HG02840 (cell line): ENCODE measurements around the gene POLR1H.
A peak's percentile ranks its signal among the peaks of the same experiment; 100 is the strongest.
"Not testable (repeated sequence)": the region's sequence is repeated elsewhere in the genome, so short reads cannot be mapped to it uniquely, and the experiment has no call there.

Experiments
- ATAC-seq: cut with Tn5 transposase; IDR thresholded peaks from one replicate; pipeline ENCODE4 v1.9.1; 2021; ENCODE audit warnings: mild to moderate bottlenecking, moderate library complexity, moderate number of reproducible peaks; ENCODE audit not compliant: unreplicated experiment, low FRiP score

Gene POLR1H

GRCh38 chr6:30061092-30061857 is at the start of gene POLR1H:
POLR1H (plus strand) TSS chr6:30061265; CDS start chr6:30061525, 260 bp downstream.
- ATAC-seq: peak; percentile 82

- no peak for ATAC-seq
Observed at GRCh38 chr6:30013291-30013922, 47.7 kb upstream of the POLR1H start.

DNA sequence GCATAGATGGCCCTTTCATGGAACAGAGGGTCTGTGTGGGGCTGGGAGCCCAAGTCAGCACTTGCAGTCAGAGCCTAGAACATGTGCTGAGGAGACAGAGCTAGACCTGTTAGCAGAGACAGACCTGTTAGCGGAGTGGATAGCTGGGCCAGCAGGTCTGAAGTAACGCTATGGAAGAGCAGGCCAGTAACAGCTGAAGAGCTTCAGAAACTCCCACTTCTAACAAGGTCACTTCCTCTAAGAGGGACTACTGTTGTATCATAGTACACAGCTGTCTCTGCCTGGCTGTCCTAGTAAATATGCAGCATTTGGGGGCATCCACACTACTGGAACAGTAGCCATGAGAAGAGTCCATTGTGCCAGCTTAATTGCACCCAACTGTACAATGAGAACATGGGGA is 41.2 kb upstream of the POLR1H start:
- no peak for ATAC-seq

- no peak for ATAC-seq
Observed at GRCh38 chr6:30020626-30021025, 40.4 kb upstream of the POLR1H start.

DNA sequence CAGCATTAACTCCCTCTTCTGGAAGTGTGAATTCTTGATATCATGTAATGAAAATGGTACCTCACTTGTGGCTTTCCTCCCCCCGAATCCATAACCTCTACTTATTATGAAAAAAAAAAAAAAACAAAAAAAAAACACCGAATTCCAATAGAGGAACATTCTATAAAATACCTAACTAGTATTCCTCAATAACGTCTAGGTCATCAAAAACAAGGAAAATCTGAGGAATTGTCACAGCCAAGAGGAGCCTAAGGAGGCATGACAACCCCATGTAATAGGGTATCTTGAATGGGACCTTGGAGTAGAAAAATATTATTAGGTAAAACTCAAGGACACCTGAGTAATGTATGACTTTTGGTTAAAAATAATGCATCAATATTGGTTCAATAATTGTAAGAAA is 38.9 kb upstream of the POLR1H start:
- ATAC-seq: no peak

DNA sequence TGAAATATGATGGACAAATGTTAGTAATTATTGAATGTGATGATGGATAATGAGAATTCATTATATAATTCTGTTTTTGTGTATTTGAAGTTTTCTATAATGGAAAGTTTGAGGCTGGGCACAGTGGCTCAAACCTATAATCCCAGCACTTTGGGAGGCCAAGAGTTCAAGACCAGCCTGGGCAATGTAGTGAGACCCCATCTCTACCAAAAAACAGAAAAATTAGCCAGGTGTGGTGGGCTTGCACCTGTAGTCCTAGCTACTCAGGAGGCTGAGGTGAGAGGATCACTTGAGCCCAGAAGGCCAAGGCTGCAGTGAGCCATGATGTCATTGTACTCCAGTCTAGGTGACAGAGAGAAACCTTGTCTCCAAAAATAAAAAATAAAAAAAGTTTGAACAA is 38.4 kb upstream of the POLR1H start:
- not testable (repeated sequence) for ATAC-seq

DNA sequence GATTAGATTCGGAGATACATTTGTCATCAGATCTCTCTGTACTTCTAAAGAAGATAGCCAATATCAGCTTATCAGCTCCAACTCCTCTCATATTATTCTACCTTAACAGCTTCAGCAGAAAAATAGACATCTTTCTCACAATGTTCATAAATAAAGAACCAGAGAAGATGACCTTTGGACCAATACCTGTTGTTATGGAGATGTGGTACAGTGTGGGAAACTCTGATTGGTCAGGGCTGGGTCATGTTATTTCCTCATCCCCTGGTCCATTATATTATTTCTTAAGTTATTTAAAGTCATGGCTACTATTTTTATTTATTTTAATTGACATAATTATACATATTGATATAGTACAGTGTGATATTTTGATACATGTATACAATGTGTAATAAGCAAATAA is 35.9 kb upstream of the POLR1H start:
- ATAC-seq: no peak

DNA sequence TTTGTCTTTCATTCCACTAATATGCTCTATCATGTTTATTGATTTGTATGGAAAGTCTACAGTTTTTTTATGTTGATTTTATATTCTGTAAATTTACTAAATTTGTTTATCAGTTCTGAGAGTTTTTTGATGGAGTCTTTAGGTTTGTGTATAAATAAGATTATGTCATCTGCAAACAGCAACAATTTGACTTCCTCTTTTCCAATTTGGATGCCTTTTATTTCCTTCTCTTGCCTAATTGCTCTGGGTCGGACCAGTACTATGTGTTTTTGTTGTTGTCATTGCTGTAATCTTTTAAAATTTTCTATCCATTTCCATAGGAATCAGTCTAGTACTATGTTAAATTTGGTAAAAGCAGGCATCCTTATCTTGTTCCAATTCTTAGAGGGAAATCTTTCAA is 31.5 kb upstream of the POLR1H start:
- no peak for ATAC-seq

DNA sequence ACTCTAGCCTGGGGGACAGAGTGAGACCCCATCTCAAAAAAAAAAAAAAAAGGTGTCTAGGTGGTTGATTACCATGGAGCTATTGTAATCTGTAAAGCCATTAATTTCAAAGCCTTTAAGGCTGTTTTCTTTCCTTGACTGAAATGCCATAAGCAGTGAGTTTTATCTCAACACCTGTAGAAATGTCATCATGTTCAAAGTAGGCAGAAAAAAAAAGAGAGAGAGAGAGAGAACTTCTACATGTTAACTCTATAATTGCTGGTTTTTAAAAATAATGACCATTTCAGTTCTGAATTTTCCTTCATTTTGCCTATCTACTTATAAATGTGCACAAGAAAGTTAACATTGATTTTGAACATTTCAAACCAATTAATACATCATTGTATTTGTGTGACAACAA is 29.7 kb upstream of the POLR1H start:
- ATAC-seq: no peak

GRCh38 chr6:30033440-30033839 is 27.6 kb upstream of the POLR1H start:
- not testable (repeated sequence) for ATAC-seq

DNA sequence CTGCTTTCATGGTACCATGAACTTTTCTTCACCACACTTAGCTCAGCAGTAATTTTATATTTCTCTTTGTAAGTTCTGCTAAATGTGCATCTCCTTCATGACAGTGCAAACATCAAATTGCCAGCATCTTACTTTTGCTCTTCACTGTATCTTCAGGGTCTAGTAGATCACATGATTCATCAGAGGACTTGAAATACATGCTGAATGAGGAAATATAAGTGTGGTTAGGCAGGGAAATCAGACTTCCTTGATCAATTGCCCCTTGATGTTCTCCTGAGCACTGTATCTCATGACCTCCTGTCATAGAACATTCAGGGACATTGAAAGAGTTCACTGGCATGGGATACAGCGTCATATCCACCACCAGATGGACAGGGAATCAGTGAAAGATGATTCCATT is 25.3 kb upstream of the POLR1H start:
- ATAC-seq: no peak

- no peak for ATAC-seq
Observed at GRCh38 chr6:30037182-30037788, 23.8 kb upstream of the POLR1H start.

DNA sequence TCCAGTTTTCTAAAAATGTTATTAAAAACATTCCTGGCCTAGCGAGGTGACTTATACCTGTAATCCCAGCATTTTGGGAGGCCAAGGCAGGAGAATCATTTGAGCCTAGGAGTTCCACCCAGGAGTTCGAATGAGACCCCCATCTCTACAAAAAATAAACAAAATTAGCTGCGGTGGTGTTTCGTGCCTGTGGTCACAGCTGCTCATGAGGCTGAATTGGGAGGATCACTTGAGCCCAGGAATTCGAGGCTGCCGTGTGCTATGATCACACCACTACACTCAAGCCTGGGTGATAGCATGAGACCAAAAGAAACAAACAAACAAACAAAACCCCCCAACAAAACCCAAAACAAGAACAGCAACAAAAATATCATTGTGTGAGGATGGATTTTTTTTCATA is 19.8 kb upstream of the POLR1H start:
- ATAC-seq: no peak

- ATAC-seq: no peak
Observed at GRCh38 chr6:30041821-30042220, 19.2 kb upstream of the POLR1H start.

- no peak for ATAC-seq
Observed at GRCh38 chr6:30042476-30042875, 18.6 kb upstream of the POLR1H start.

DNA sequence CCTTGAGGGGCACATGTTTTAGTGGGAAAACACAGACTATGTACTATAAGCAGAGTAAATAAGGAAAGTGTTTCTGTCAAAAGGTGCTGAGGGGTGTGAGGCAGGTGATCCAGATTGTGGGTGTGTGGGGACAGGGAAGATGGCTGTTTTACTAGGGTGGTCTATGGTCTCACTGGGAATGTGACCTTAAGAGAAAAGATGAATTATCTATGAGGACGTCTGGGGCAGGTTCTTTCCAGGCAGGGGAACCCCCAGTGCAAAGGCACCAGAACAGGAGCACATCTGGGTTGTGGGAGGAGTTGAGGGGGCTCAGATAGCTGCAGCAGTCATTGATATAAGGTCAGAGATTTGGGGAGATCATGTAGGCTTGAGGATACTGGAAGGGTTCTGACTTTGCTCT is 18.2 kb upstream of the POLR1H start:
- ATAC-seq: no peak

- no peak for ATAC-seq
Observed at GRCh38 chr6:30043744-30044143, 17.3 kb upstream of the POLR1H start.

- no peak for ATAC-seq
Observed at GRCh38 chr6:30044630-30045029, 16.4 kb upstream of the POLR1H start.

- ATAC-seq: no peak
Observed at GRCh38 chr6:30047220-30047619, 13.8 kb upstream of the POLR1H start.

- no peak for ATAC-seq
Observed at GRCh38 chr6:30053682-30054081, 7.4 kb upstream of the POLR1H start.

DNA sequence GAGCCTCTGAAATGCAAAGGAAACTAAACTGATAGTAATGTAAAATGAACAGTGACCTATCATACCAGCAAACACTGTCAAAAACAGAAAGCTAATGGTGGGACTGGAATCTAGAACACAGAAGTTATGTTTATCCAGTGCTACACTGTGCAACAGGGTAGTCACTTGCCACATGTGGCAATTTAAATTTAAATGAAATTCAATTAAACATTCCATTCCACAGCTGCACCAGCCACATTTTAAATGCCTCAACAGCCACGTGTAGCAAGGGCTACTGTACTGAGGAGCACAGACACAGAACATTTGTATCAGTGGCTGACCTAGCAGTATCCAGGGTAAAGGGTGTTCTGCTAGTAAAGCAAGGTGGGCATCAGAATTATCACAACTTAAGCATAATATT is 5.6 kb upstream of the POLR1H start:
- no peak for ATAC-seq

- peak; percentile 21 for ATAC-seq
Observed at GRCh38 chr6:30060606-30061091, 416 bp upstream of the POLR1H start.
